Measurements from ENCODE around the gene CFDP1.
A peak's percentile ranks its signal among the peaks of the same experiment; 100 is the strongest.

CFDP1 gene

GRCh38 chr16:75311383-75311938 lies 121.8 kb downstream of the CFDP1 start:
- H3K27ac ChIP-seq (ENCODE audit: low read depth, low read length) = no peak overlapping the region
- no peaks in the 10 kb centered on the region for H3K27me3 ChIP-seq (ENCODE audit: control insufficient read depth in 1 of 2, insufficient read depth in 2 of 2, low read length in 2 of 2)

DNA sequence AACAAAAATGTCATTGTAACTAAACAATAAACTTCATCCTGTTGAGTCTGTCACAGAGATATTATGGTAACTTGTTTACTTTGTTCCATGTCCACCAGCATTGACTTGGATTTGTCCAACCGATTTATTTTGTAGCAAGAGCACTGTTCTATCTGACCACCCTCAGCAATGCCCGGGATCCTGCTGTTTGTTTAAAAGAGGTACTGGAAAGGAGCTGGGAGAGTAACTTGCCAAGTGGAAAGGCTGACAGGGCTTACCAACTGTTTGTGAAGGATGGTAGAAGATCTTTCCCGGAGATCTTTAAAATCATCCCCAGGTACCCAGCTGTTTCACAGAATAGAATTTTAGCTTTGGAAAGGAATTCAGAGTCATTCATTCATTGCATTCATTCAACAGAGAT lies 122.8 kb downstream of the CFDP1 start:
- Histone ChIP-seq H3K27me3 (ENCODE audit: control insufficient read depth in 1 of 2, insufficient read depth in 2 of 2, low read length in 2 of 2) (no peaks in the 10 kb centered on the region), H3K36me3 (ENCODE audit: control insufficient read depth in 1 of 2, insufficient read depth in 2 of 2, low read length in 2 of 2) (no peaks in the 10 kb centered on the region), H3K4me1 (ENCODE audit: control insufficient read depth in 1 of 2, insufficient read depth in 2 of 2, low read length in 2 of 2) (peaks cover 21 to 43% of the 10 kb centered on the region in 2 donors), H3K27ac (ENCODE audit: low read depth, low read length) (no peak overlapping the region), H3K9ac (ENCODE audit: low read depth in 1 of 2, low read length in 2 of 2) (no peak overlapping the region), H3K9me3 (ENCODE audit: control insufficient read depth in 1 of 2, low read length in 2 of 2) (no peaks in the 10 kb centered on the region), H3K4me3 (ENCODE audit: low read depth in 1 of 2, low read length in 2 of 2) (no peak overlapping the region)

More at GRCh38 chr16:75311383-75311938, 121.8 kb downstream of the CFDP1 start:
- peaks cover 16 to 34% of the 10 kb centered on the region in 2 donors for H3K4me1 ChIP-seq (ENCODE audit: control insufficient read depth in 1 of 2, insufficient read depth in 2 of 2, low read length in 2 of 2)
- H3K4me3 ChIP-seq (ENCODE audit: low read depth in 1 of 2, low read length in 2 of 2) = no peak overlapping the region
- no peaks in the 10 kb centered on the region for H3K9me3 ChIP-seq (ENCODE audit: control insufficient read depth in 1 of 2, low read length in 2 of 2)
- no peaks in the 10 kb centered on the region for H3K36me3 ChIP-seq (ENCODE audit: control insufficient read depth in 1 of 2, insufficient read depth in 2 of 2, low read length in 2 of 2)
- no peak overlapping the region for H3K9ac ChIP-seq (ENCODE audit: low read depth in 1 of 2, low read length in 2 of 2)

GRCh38 chr16:75309899-75310430 lies 123.3 kb downstream of the CFDP1 start:
- Histone ChIP-seq H3K9me3 (ENCODE audit: control insufficient read depth in 1 of 2, low read length in 2 of 2) (no peaks in the 10 kb centered on the region), H3K36me3 (ENCODE audit: control insufficient read depth in 1 of 2, insufficient read depth in 2 of 2, low read length in 2 of 2) (no peaks in the 10 kb centered on the region), H3K4me1 (ENCODE audit: control insufficient read depth in 1 of 2, insufficient read depth in 2 of 2, low read length in 2 of 2) (peaks cover 26 to 46% of the 10 kb centered on the region in 2 donors), H3K27ac (ENCODE audit: low read depth, low read length) (no peak overlapping the region), H3K4me3 (ENCODE audit: low read depth in 1 of 2, low read length in 2 of 2) (no peak overlapping the region), H3K9ac (ENCODE audit: low read depth in 1 of 2, low read length in 2 of 2) (no peak overlapping the region), H3K27me3 (ENCODE audit: control insufficient read depth in 1 of 2, insufficient read depth in 2 of 2, low read length in 2 of 2) (no peaks in the 10 kb centered on the region)

GRCh38 chr16:75309156-75309555 lies 124.1 kb downstream of the CFDP1 start:
- H3K4me1 ChIP-seq (ENCODE audit: control insufficient read depth in 1 of 2, insufficient read depth in 2 of 2, low read length in 2 of 2) = peaks cover 34 to 55% of the 10 kb centered on the region in 2 donors
- H3K9me3 ChIP-seq (ENCODE audit: control insufficient read depth in 1 of 2, low read length in 2 of 2) = no peaks in the 10 kb centered on the region
- no peak overlapping the region for H3K27ac ChIP-seq (ENCODE audit: low read depth, low read length)
- no peak overlapping the region for H3K9ac ChIP-seq (ENCODE audit: low read depth in 1 of 2, low read length in 2 of 2)
- H3K27me3 ChIP-seq (ENCODE audit: control insufficient read depth in 1 of 2, insufficient read depth in 2 of 2, low read length in 2 of 2) = no peaks in the 10 kb centered on the region
- no peaks in the 10 kb centered on the region for H3K36me3 ChIP-seq (ENCODE audit: control insufficient read depth in 1 of 2, insufficient read depth in 2 of 2, low read length in 2 of 2)
- no peak overlapping the region for H3K4me3 ChIP-seq (ENCODE audit: low read depth in 1 of 2, low read length in 2 of 2)

- Histone ChIP-seq H3K36me3 (ENCODE audit: control insufficient read depth in 1 of 2, insufficient read depth in 2 of 2, low read length in 2 of 2) (peaks cover 3 to 4% of the 10 kb centered on the region in 2 donors), H3K27ac (ENCODE audit: low read depth, low read length) (no peak overlapping the region), H3K4me1 (ENCODE audit: control insufficient read depth in 1 of 2, insufficient read depth in 2 of 2, low read length in 2 of 2) (peaks cover 39 to 56% of the 10 kb centered on the region in 2 donors)
Measured at GRCh38 chr16:75308011-75308410, 125.3 kb downstream of the CFDP1 start.

GRCh38 chr16:75307506-75307905 lies 125.8 kb downstream of the CFDP1 start:
- H3K9ac ChIP-seq (ENCODE audit: low read depth in 1 of 2, low read length in 2 of 2) = no peak overlapping the region
- H3K27ac ChIP-seq (ENCODE audit: low read depth, low read length) = no peak overlapping the region
- H3K4me3 ChIP-seq (ENCODE audit: low read depth in 1 of 2, low read length in 2 of 2) = no peak overlapping the region
- H3K27me3 ChIP-seq (ENCODE audit: control insufficient read depth in 1 of 2, insufficient read depth in 2 of 2, low read length in 2 of 2) = no peaks in the 10 kb centered on the region
- H3K36me3 ChIP-seq (ENCODE audit: control insufficient read depth in 1 of 2, insufficient read depth in 2 of 2, low read length in 2 of 2) = peaks cover 3 to 4% of the 10 kb centered on the region in 2 donors
- no peaks in the 10 kb centered on the region for H3K9me3 ChIP-seq (ENCODE audit: control insufficient read depth in 1 of 2, low read length in 2 of 2)
- H3K4me1 ChIP-seq (ENCODE audit: control insufficient read depth in 1 of 2, insufficient read depth in 2 of 2, low read length in 2 of 2) = peaks cover 39 to 56% of the 10 kb centered on the region in 2 donors

More at GRCh38 chr16:75308011-75308410, 125.3 kb downstream of the CFDP1 start:
- H3K9me3 ChIP-seq (ENCODE audit: control insufficient read depth in 1 of 2, low read length in 2 of 2) = no peaks in the 10 kb centered on the region
- H3K4me3 ChIP-seq (ENCODE audit: low read depth in 1 of 2, low read length in 2 of 2) = no peak overlapping the region
- no peaks in the 10 kb centered on the region for H3K27me3 ChIP-seq (ENCODE audit: control insufficient read depth in 1 of 2, insufficient read depth in 2 of 2, low read length in 2 of 2)
- H3K9ac ChIP-seq (ENCODE audit: low read depth in 1 of 2, low read length in 2 of 2) = no peak overlapping the region

DNA sequence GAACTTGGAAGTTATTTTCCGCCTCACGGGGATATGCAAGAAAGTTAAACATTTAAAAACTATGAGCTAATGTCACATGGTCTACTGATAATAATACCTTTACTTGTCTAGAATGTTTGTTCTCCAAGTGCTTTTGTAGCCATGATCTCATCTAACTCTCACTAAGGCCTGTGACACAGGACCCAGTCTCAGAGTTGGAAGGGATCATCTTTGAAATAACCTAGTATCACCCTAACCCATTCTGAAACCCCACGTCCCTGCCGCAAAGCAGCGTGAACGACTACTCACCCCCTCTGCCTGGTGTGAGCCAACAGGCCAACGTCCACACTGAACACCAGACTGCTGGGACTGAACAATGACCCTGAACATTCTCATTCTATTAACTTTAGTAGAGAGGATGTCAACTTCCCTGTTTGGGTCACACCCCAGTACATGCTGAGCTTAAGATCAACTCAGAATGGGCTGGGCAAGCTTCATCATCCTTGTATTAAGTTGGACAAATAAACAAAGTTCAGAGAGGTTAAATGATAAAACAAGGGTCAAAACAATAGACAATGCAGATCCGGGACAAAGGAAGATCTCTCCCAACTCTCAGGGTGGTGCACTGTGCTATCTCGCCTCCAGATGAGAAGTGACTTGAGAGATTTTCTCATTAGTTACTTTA lies 127.1 kb downstream of the CFDP1 start:
- Histone ChIP-seq H3K9me3 (ENCODE audit: control insufficient read depth in 1 of 2, low read length in 2 of 2) (no peaks in the 10 kb centered on the region), H3K9ac (ENCODE audit: low read depth in 1 of 2, low read length in 2 of 2) (peak overlapping the region; percentile 38 to 80), H3K27me3 (ENCODE audit: control insufficient read depth in 1 of 2, insufficient read depth in 2 of 2, low read length in 2 of 2) (no peaks in the 10 kb centered on the region), H3K4me3 (ENCODE audit: low read depth in 1 of 2, low read length in 2 of 2) (peak overlapping the region; percentile 37 to 59), H3K27ac (ENCODE audit: low read depth, low read length) (peak overlapping the region; percentile 92), H3K4me1 (ENCODE audit: control insufficient read depth in 1 of 2, insufficient read depth in 2 of 2, low read length in 2 of 2) (peaks cover 39 to 56% of the 10 kb centered on the region in 2 donors), H3K36me3 (ENCODE audit: control insufficient read depth in 1 of 2, insufficient read depth in 2 of 2, low read length in 2 of 2) (peaks cover 3 to 12% of the 10 kb centered on the region in 2 donors)

DNA sequence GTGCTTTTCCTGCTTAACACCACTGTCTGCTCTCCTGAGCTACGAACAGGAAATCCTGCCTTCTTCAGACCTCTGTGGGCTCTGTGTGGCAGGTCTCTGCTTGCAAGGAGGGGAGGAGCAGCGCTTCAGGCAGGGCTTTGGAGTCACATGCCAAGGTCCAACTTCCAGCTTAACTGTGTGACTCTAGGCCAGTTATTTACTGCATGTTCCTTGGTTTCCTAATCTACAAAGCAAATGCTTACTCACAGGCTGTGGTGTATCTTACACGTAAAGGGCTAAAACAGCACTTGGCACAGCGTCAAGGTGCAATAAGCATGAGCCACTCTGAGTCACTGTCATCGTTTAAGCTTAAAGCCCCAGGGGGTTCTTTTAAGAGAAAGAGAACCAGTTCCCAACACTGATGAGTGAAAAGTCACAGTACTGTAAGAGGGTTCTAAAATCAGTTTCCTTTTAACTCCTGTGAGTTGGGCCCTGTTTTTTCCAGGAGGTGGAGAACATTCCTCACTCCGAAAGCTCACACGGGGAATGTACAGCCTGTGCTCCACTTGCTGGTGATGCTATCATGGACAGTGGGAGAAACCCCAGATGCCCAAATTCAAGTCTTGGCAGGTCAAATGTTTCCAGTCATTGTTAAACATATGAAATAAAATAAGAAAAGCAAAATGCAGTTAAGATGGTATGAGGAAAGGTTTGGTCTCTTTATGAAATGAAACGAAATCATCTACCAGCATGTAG lies 127.8 kb downstream of the CFDP1 start:
- peak overlapping the region; percentile 92 for H3K27ac ChIP-seq (ENCODE audit: low read depth, low read length)
- H3K4me3 ChIP-seq (ENCODE audit: low read depth in 1 of 2, low read length in 2 of 2) = peak overlapping the region; percentile 37 to 59
- peak overlapping the region; percentile 58 to 80 for H3K9ac ChIP-seq (ENCODE audit: low read depth in 1 of 2, low read length in 2 of 2)
- H3K9me3 ChIP-seq (ENCODE audit: control insufficient read depth in 1 of 2, low read length in 2 of 2) = no peaks in the 10 kb centered on the region
- H3K4me1 ChIP-seq (ENCODE audit: control insufficient read depth in 1 of 2, insufficient read depth in 2 of 2, low read length in 2 of 2) = peaks cover 38 to 52% of the 10 kb centered on the region in 2 donors
- peaks cover 3 to 17% of the 10 kb centered on the region in 2 donors for H3K36me3 ChIP-seq (ENCODE audit: control insufficient read depth in 1 of 2, insufficient read depth in 2 of 2, low read length in 2 of 2)
- no peaks in the 10 kb centered on the region for H3K27me3 ChIP-seq (ENCODE audit: control insufficient read depth in 1 of 2, insufficient read depth in 2 of 2, low read length in 2 of 2)

DNA sequence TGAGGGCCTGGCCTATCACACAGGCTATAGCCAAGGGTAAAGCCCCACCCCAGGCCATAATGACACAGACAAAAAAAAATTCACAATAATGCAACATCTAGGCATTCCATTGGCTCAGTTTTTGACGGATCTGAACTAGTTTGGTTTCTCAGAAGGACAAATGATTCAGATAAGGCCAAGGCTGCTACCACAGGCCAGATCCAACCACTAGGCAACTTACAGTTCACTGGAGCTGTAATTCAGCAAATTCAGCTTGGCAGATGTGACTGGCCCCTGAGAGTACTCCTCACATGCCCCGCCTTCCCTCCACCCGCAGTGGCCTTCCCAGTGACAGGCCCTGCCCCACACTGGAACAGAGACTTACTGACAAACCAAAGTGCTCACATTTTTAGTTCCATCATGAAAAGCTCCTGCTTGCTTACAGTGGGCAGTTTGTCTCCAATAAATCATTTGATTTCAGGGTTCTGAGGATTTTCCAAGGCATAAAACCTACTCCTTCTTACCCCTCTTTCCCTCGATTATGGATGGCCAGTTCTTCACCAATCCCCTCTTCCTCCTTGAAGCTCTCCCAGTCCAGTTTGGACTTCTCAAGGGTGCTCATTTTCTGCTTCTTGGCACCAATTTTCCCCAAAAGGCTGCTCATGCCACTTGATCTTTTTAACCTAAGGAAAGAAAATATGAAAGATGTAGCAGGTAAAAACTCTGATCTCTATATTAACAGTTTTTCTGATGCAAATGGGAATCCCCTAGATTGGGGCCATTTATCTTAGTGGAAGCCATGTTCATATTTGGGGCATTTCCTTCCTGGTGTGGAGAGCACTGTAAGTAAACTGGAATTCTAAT lies 128.6 kb downstream of the CFDP1 start:
- peak overlapping the region; percentile 49 to 58 for H3K9ac ChIP-seq (ENCODE audit: low read depth in 1 of 2, low read length in 2 of 2)
- no peaks in the 10 kb centered on the region for H3K9me3 ChIP-seq (ENCODE audit: control insufficient read depth in 1 of 2, low read length in 2 of 2)
- no peaks in the 10 kb centered on the region for H3K27me3 ChIP-seq (ENCODE audit: control insufficient read depth in 1 of 2, insufficient read depth in 2 of 2, low read length in 2 of 2)
- peak overlapping the region; percentile 92 for H3K27ac ChIP-seq (ENCODE audit: low read depth, low read length)
- peaks cover 3 to 23% of the 10 kb centered on the region in 2 donors for H3K36me3 ChIP-seq (ENCODE audit: control insufficient read depth in 1 of 2, insufficient read depth in 2 of 2, low read length in 2 of 2)
- peak overlapping the region; percentile 2 to 11 for H3K4me3 ChIP-seq (ENCODE audit: low read depth in 1 of 2, low read length in 2 of 2)
- peaks cover 32 to 44% of the 10 kb centered on the region in 2 donors for H3K4me1 ChIP-seq (ENCODE audit: control insufficient read depth in 1 of 2, insufficient read depth in 2 of 2, low read length in 2 of 2)

Data from duodenal mucosa (tissue), 2 donors.